ENCODE data around the gene HOXC5. TPM values are rescaled to one million over a fixed set of nuclear protein-coding genes. Genes with fewer than 3 reads are reported as not detected.

The HOXC5 gene
- total RNA-seq, 1 experiment from 2014 or later = 3.4 TPM

DNA sequence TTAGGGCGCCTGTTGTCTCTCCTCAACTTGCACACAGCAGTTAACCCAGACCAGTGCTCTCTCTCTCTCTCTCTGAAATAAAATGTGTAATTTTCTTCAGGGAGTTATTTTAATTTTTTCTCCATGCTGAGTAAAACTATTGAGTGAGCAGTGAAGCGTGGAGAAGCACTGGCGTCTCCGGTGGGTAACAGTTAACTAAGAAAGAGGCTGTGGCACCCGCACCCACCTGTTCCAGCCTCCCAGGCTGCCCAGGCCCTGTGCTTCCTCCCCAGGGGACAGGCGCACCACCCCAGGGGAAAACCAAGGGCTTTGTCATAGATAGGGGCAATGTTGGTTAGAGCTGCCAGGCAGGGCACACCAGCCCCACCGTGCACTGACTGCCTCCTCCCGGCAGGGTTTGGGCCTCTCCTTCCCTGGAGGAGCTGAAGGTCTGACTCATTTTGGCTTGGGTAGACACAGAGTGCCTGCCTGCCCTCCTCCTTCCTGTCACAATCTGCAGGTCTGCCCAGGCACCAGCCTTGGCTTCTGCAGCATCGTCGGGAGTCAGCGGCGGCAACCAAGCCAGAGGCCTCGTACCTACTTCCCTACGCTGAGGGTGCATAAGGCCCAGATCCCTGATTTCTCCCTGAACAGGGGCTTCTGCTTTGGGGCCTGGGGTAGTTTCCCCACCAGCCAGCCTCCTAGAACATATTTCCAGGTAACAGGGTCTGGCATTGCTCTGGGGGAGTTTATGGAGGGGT is 3.9 kb downstream of the HOXC5 start:
- H3K9me3 ChIP-seq = no peaks in the 10 kb centered on the region
- ChIA-PET POLR2A (no interaction called here), CTCF (interaction anchor here (2.3 kb wide), 1 partner anchor 99 kb away, joined by 11 read pairs; no protein-coding TSS in a partner anchor)
- H3K27me3 Mint-ChIP-seq (ENCODE audit: insufficient read depth, unreplicated experiment) = no peaks in the 10 kb centered on the region
- H3K4me3 Mint-ChIP-seq (ENCODE audit: unreplicated experiment) = no peak overlapping the region
- no peaks in the 10 kb centered on the region for H3K27me3 ChIP-seq (replicated peaks; ENCODE audit: control insufficient read depth, insufficient read depth, low read length)
- TF ChIP-seq, protein P1, sequence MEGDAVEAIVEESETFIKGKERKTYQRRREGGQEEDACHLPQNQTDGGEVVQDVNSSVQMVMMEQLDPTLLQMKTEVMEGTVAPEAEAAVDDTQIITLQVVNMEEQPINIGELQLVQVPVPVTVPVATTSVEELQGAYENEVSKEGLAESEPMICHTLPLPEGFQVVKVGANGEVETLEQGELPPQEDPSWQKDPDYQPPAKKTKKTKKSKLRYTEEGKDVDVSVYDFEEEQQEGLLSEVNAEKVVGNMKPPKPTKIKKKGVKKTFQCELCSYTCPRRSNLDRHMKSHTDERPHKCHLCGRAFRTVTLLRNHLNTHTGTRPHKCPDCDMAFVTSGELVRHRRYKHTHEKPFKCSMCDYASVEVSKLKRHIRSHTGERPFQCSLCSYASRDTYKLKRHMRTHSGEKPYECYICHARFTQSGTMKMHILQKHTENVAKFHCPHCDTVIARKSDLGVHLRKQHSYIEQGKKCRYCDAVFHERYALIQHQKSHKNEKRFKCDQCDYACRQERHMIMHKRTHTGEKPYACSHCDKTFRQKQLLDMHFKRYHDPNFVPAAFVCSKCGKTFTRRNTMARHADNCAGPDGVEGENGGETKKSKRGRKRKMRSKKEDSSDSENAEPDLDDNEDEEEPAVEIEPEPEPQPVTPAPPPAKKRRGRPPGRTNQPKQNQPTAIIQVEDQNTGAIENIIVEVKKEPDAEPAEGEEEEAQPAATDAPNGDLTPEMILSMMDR (IDR thresholded peaks at IDR 0.05; ENCODE audit: insufficient read depth in 1 of 2, low read depth in 1 of 2, low read length in 1 of 2, severe bottlenecking in 1 of 2, unreplicated experiment in 1 of 2) = no peak
- no peaks in the 10 kb centered on the region for H3K36me3 ChIP-seq (ENCODE audit: control insufficient read depth, insufficient read depth, low read length)
- H3K4me3 ChIP-seq (ENCODE audit: low read depth, low read length) = no peak overlapping the region
- peaks cover 6% of the 10 kb centered on the region for H3K36me3 Mint-ChIP-seq (ENCODE audit: insufficient read depth, unreplicated experiment)
- peaks cover 12% of the 10 kb centered on the region for H3K4me1 Mint-ChIP-seq (ENCODE audit: low read depth, unreplicated experiment)
- intact Hi-C loops (cut with micrococcal nuclease; ENCODE audit: unreplicated experiment) = no loop called here
- no TSS peak for BruUV-seq (replicated peaks)
- no peak for DNase-seq
- no peaks in the 10 kb centered on the region for H3K9me3 Mint-ChIP-seq (ENCODE audit: unreplicated experiment)
- H3K27ac Mint-ChIP-seq (ENCODE audit: unreplicated experiment) = no peak overlapping the region
- H3K4me1 ChIP-seq = peaks cover 29% of the 10 kb centered on the region

DNA sequence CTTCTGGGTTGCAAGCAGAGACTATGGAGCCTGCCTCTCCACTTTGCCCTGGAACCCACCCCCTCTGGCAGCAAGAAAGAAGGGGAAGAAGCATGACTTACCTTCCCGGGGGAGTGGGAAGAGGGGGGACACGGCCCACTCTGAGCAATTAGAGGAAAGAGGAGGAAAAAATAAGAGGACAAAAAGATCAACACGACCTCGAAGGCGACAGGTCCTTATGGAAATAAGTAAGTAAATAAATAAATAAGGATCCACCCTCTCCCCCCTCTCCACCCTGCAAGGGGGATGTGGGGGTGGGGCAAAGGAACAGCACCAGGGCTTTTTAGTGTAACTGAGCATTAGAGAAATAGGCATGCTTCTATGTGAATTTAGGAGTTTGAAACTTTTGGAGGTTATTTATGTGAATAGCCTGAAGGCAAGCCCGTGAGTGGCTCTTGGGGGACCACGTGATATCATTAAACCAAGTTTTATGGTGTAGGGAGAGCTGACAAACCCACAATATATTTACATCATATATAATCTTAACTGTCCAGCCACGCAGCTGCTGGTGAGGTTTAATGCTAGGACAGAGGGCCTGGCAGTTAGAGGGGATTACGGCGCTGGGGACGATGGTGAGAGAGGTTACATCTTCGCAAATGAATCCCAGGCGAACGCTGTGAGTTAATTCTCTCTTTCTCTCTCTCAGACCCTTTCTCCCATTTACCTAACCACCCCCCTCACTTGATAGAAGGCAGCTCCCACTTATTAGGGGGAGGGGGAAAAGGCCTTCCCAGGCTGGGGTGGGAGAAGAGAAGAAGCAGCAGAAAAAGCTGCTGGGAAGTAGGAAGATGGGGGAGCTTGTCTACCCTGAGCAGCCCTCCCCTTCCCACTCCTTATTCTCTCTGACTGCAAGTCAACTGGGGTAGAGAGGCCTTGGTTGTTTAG is 4.8 kb downstream of the HOXC5 start:
- Mint-ChIP-seq H3K36me3 (ENCODE audit: insufficient read depth, unreplicated experiment) (peaks cover 6% of the 10 kb centered on the region), H3K4me3 (ENCODE audit: unreplicated experiment) (no peak overlapping the region), H3K27me3 (ENCODE audit: insufficient read depth, unreplicated experiment) (no peaks in the 10 kb centered on the region), H3K9me3 (ENCODE audit: unreplicated experiment) (no peaks in the 10 kb centered on the region), H3K27ac (ENCODE audit: unreplicated experiment) (no peak overlapping the region), H3K4me1 (ENCODE audit: low read depth, unreplicated experiment) (peaks cover 12% of the 10 kb centered on the region)
- H3K4me1 ChIP-seq = peaks cover 29% of the 10 kb centered on the region
- H3K9me3 ChIP-seq = no peaks in the 10 kb centered on the region
- no TSS peak for BruUV-seq (replicated peaks)
- CTCF ChIA-PET = interaction anchor here (1.2 kb wide), 1 partner anchor 98 kb away, joined by 3 read pairs; no protein-coding TSS in a partner anchor
- intact Hi-C loops (cut with micrococcal nuclease; ENCODE audit: unreplicated experiment) = no loop called here
- TF ChIP-seq, protein P1 (IDR thresholded peaks at IDR 0.05; ENCODE audit: insufficient read depth in 1 of 2, low read depth in 1 of 2, low read length in 1 of 2, severe bottlenecking in 1 of 2, unreplicated experiment in 1 of 2) = no peak
- DNase-seq = no peak
- H3K36me3 ChIP-seq (ENCODE audit: control insufficient read depth, insufficient read depth, low read length) = no peaks in the 10 kb centered on the region
- POLR2A ChIA-PET = no interaction called here
- no peaks in the 10 kb centered on the region for H3K27me3 ChIP-seq (replicated peaks; ENCODE audit: control insufficient read depth, insufficient read depth, low read length)
- no peak overlapping the region for H3K4me3 ChIP-seq (ENCODE audit: low read depth, low read length)

DNA sequence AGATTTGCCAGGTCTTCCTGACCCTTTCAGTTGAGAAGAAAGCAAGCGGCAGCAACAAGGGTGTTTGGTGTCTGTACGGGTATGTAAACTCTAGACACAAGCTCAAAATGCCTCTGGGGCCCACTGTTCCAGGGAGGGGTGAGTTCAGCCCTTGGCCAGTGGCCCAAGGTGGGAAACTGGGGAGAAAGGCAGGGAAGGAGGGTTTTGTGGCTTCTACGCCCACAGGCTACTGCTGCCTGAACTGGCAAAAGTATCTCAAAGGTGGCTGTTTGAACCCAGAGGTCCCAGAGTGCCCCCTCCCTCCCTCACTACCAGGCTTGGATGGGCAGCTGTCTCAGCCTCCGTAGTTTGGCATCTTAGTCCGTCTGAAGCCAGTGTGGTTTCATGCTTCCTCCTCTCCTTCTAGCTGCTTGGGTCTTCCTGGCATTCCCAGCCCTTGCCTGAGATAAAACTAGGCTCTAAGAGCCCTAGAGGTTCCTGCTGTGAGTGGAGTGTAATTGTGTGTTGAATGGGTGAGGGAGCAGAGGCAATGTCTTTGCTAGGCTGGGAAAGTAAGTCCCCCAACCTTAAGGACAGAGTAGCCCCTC is 5.5 kb downstream of the HOXC5 start:
- intact Hi-C loops (cut with micrococcal nuclease; ENCODE audit: unreplicated experiment) = no loop called here
- ChIA-PET POLR2A (no interaction called here), CTCF (interaction anchor here (1.2 to 3.3 kb wide), 2 partner anchors 97 kb away, joined by 3 to 13 read pairs; no protein-coding TSS in a partner anchor)
- Histone ChIP-seq H3K27me3 (replicated peaks; ENCODE audit: control insufficient read depth, insufficient read depth, low read length) (no peaks in the 10 kb centered on the region), H3K36me3 (ENCODE audit: control insufficient read depth, insufficient read depth, low read length) (no peaks in the 10 kb centered on the region), H3K9me3 (no peaks in the 10 kb centered on the region), H3K4me1 (peaks cover 29% of the 10 kb centered on the region), H3K4me3 (ENCODE audit: low read depth, low read length) (no peak overlapping the region)
- TF ChIP-seq, protein P1 (IDR thresholded peaks at IDR 0.05; ENCODE audit: insufficient read depth in 1 of 2, low read depth in 1 of 2, low read length in 1 of 2, severe bottlenecking in 1 of 2, unreplicated experiment in 1 of 2) = no peak
- H3K4me1 Mint-ChIP-seq (ENCODE audit: low read depth, unreplicated experiment) = peaks cover 13% of the 10 kb centered on the region
- no peak overlapping the region for H3K27ac Mint-ChIP-seq (ENCODE audit: unreplicated experiment)
- DNase-seq = no peak
- H3K36me3 Mint-ChIP-seq (ENCODE audit: insufficient read depth, unreplicated experiment) = peaks cover 6% of the 10 kb centered on the region
- BruUV-seq (replicated peaks) = no TSS peak
- no peaks in the 10 kb centered on the region for H3K27me3 Mint-ChIP-seq (ENCODE audit: insufficient read depth, unreplicated experiment)
- no peak overlapping the region for H3K4me3 Mint-ChIP-seq (ENCODE audit: unreplicated experiment)
- no peaks in the 10 kb centered on the region for H3K9me3 Mint-ChIP-seq (ENCODE audit: unreplicated experiment)

Data from Caco-2 (cell line).